ENCODE data around the gene CATSPER3. TPM values are rescaled to one million over a fixed set of nuclear protein-coding genes. Genes with fewer than 3 reads are reported as not detected.

The CATSPER3 gene
- total RNA-seq, 1 donor from 2014 or later, result 0.33 TPM

- no peak overlapping the region for H3K27ac Mint-ChIP-seq (ENCODE audit: unreplicated experiment)
- H3K4me3 Mint-ChIP-seq (ENCODE audit: unreplicated experiment), result peak overlapping the region; percentile 85
- H3K36me3 Mint-ChIP-seq (ENCODE audit: low read depth, unreplicated experiment), result peaks cover 6% of the 10 kb centered on the region
Measured at GRCh38 chr5:135031813-135032694, 64.3 kb downstream of the CATSPER3 start.

GRCh38 chr5:135032695-135032998 lies 64.9 kb downstream of the CATSPER3 start:
- Mint-ChIP-seq H3K9me3 (ENCODE audit: unreplicated experiment) (no peaks in the 10 kb centered on the region), H3K27me3 (ENCODE audit: unreplicated experiment) (peaks cover 44% of the 10 kb centered on the region), H3K4me3 (ENCODE audit: unreplicated experiment) (peak overlapping the region; percentile 85), H3K27ac (ENCODE audit: unreplicated experiment) (peak overlapping the region; percentile 57), H3K36me3 (ENCODE audit: low read depth, unreplicated experiment) (peaks cover 6% of the 10 kb centered on the region), H3K4me1 (ENCODE audit: unreplicated experiment) (peaks cover 25% of the 10 kb centered on the region)
- DNase-seq (ENCODE audit: low spot score), result no peak
- TF ChIP-seq, protein P1, sequence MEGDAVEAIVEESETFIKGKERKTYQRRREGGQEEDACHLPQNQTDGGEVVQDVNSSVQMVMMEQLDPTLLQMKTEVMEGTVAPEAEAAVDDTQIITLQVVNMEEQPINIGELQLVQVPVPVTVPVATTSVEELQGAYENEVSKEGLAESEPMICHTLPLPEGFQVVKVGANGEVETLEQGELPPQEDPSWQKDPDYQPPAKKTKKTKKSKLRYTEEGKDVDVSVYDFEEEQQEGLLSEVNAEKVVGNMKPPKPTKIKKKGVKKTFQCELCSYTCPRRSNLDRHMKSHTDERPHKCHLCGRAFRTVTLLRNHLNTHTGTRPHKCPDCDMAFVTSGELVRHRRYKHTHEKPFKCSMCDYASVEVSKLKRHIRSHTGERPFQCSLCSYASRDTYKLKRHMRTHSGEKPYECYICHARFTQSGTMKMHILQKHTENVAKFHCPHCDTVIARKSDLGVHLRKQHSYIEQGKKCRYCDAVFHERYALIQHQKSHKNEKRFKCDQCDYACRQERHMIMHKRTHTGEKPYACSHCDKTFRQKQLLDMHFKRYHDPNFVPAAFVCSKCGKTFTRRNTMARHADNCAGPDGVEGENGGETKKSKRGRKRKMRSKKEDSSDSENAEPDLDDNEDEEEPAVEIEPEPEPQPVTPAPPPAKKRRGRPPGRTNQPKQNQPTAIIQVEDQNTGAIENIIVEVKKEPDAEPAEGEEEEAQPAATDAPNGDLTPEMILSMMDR (IDR thresholded peaks at IDR 0.05; ENCODE audit: unreplicated experiment), result no peak

More at GRCh38 chr5:135031813-135032694, 64.3 kb downstream of the CATSPER3 start:
- H3K27me3 Mint-ChIP-seq (ENCODE audit: unreplicated experiment), result peaks cover 45% of the 10 kb centered on the region
- TF ChIP-seq, protein P1 (IDR thresholded peaks at IDR 0.05; ENCODE audit: unreplicated experiment), result no peak
- no peaks in the 10 kb centered on the region for H3K9me3 Mint-ChIP-seq (ENCODE audit: unreplicated experiment)
- H3K4me1 Mint-ChIP-seq (ENCODE audit: unreplicated experiment), result peaks cover 25% of the 10 kb centered on the region
- no peak for DNase-seq (ENCODE audit: low spot score)

DNA sequence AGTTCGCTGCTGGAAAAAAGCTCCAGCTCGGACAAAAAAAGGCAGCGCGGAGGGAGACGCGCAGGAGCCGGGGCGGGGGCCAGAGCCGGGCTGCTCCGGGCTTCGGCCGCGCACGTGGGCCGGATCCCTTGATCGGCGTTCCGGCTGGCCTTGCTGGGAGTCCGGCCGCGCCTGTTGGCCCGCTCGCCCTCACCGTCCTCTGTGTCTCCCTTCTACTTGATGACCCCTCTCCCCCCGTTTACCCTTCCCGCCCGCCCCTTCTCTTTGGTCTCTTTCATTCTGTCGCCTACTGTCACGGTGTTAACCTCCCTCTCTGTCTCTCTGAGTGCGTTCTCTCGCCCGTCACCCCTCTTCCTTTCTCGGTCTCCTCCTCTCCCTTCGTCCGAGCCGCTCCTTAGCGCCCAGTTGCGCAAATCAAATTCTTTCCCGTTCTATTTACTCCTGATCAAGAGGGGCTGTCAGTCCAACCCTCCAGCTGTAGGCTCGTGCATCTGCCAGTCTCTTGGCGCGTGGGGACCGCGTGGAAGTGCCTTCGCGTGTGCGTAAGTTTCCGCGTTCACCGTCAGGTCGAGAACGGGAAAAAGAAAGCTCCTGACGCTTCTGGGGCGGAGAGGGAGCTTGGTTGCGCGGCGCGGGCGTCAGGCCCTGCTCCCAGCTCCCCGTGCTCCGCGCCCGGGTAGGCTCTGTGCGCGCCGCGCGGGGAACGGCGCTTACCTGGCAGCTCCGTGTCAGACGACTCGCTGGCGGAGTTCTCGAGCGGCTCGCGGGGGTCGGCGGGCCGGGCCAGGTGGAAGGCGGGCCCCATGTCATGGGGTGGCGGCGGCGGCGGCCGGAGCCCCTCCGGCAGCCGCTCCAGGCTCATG lies 65.5 kb downstream of the CATSPER3 start:
- no peak for DNase-seq (ENCODE audit: low spot score)
- H3K27me3 Mint-ChIP-seq (ENCODE audit: unreplicated experiment), result peaks cover 44% of the 10 kb centered on the region
- peaks cover 25% of the 10 kb centered on the region for H3K4me1 Mint-ChIP-seq (ENCODE audit: unreplicated experiment)
- H3K9me3 Mint-ChIP-seq (ENCODE audit: unreplicated experiment), result no peaks in the 10 kb centered on the region
- no peak overlapping the region for H3K27ac Mint-ChIP-seq (ENCODE audit: unreplicated experiment)
- peak overlapping the region; percentile 54 for H3K4me3 Mint-ChIP-seq (ENCODE audit: unreplicated experiment)
- peaks cover 6% of the 10 kb centered on the region for H3K36me3 Mint-ChIP-seq (ENCODE audit: low read depth, unreplicated experiment)
- TF ChIP-seq, protein P1 (IDR thresholded peaks at IDR 0.05; ENCODE audit: unreplicated experiment), result no peak

DNA sequence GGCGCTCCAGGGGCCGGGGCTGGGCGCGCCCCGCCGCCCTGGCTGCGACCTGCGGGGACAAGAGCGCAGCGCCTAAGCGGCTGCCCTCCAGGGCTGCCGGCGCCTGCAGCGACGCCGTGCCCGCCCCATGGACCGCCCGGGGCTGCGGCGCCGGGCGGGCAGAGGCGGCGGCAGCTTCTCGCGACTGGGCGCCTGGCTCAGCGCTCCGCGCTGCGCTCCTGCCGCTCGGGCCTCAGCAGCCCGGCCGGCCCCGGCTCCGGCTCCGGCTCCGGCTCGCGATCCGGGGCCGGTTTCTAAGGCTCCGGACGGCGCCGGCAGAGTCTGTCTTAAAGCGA lies 66.2 kb downstream of the CATSPER3 start, which contains the start of gene PITX1:
Gene PITX1, minus strand, starts transcription at position 328 of the 335 bp plus-strand sequence. CDS start 347 bp downstream, outside the sequence.
- peak within 1 kb of the TSS; percentile 73 for H3K4me3 Mint-ChIP-seq (ENCODE audit: unreplicated experiment)
- H3K4me1 Mint-ChIP-seq (ENCODE audit: unreplicated experiment), result peaks cover 24% of the 10 kb centered on the region
- peaks cover 46% of the 10 kb centered on the region for H3K27me3 Mint-ChIP-seq (ENCODE audit: unreplicated experiment)
- TF ChIP-seq, protein P1 (IDR thresholded peaks at IDR 0.05; ENCODE audit: unreplicated experiment), result no peak
- no peaks in the 10 kb centered on the region for H3K9me3 Mint-ChIP-seq (ENCODE audit: unreplicated experiment)
- H3K27ac Mint-ChIP-seq (ENCODE audit: unreplicated experiment), result no peak within 1 kb of the TSS
- no peak for DNase-seq (ENCODE audit: low spot score)
- peaks cover 6% of the 10 kb centered on the region for H3K36me3 Mint-ChIP-seq (ENCODE audit: low read depth, unreplicated experiment)
